H1 (cell line): ENCODE data around the gene ITGB7. TPM values are rescaled to one million over a fixed set of nuclear protein-coding genes. Genes with fewer than 3 reads are reported as not detected.

ENCODE experiments used
- CTCF ChIA-PET: fragments of 300-600 bp; sonication (Branson Sonifier 250); formaldehyde crosslinking; loops from one replicate; lab custom pipeline; 2021; ENCODE audit not compliant: partially characterized antibody; lab: Charles Lee
- POLR2A ChIA-PET: fragments of 300-600 bp; sonication (Branson Sonifier 250); formaldehyde crosslinking; loops from one replicate; lab custom pipeline; 2021; ENCODE audit warnings: inconsistent platforms; ENCODE audit not compliant: partially characterized antibody; lab: Charles Lee
- DNase-seq, 2 experiments: peaks; one replicate each; pipeline versions ENCODE4 v3.0.0 to v3.0.0-alpha.2; 2010 to 2022; ENCODE audit warnings: low spot score in 2 of 2, low read depth in 1 of 2, mixed read lengths in 1 of 2
- FAIRE-seq: peaks from 2 replicates; lab custom pipeline; 2011; peaks lifted over from hg19 to GRCh38; lab: Jason Lieb, UNC
- H2AFZ ChIP-seq: 2 replicates; pipeline ENCODE4 v1.8.1; 2012; ENCODE audit warnings: low read length, inconsistent platforms
- H2AK5ac ChIP-seq: 2 replicates; pipeline ENCODE4 v1.6.1; 2013; ENCODE audit warnings: low read depth, low read length
- H2BK120ac ChIP-seq: replicated peaks from 2 replicates; pipeline ENCODE3; 2013; ENCODE audit warnings: low read depth, low read length, inconsistent platforms
- H2BK12ac ChIP-seq: 2 replicates; pipeline ENCODE4 v1.6.1; 2013; ENCODE audit warnings: low read depth, low read length
- H2BK15ac ChIP-seq: 2 replicates; pipeline ENCODE4 v1.6.1; 2013; ENCODE audit warnings: low read length
- H2BK20ac ChIP-seq: 2 replicates; pipeline ENCODE4 v1.6.1; 2013; ENCODE audit warnings: low read length
- H2BK5ac ChIP-seq: 2 replicates; pipeline ENCODE4 v1.6.1; 2013; ENCODE audit warnings: low read depth, low read length
- H3K14ac ChIP-seq: 2 replicates; pipeline ENCODE4 v1.6.1; 2013; ENCODE audit warnings: inconsistent platforms; ENCODE audit not compliant: insufficient read length
- H3K18ac ChIP-seq: 2 replicates; pipeline ENCODE4 v1.6.1; 2013; ENCODE audit warnings: low read length; ENCODE audit errors: extremely low read depth
- H3K23ac ChIP-seq: 2 replicates; pipeline ENCODE4 v1.6.1; 2013; ENCODE audit warnings: inconsistent platforms; ENCODE audit not compliant: insufficient read length
- H3K23me2 ChIP-seq: 2 replicates; pipeline ENCODE4 v1.6.1; 2013; ENCODE audit warnings: low read depth, low read length
- H3K27ac ChIP-seq: 2 replicates; pipeline ENCODE4 v1.6.1; 2011; ENCODE audit warnings: low read depth, low read length, inconsistent platforms
- H3K27me3 ChIP-seq, 4 experiments: replicated peaks in 1 of 4; 1 replicate in 1 of 4; 2 replicates in 3 of 4; pipeline versions ENCODE4 v1.6.1 to v1.8.1; 2011 to 2013; ENCODE audit warnings: low read length in 3 of 4, mild to moderate bottlenecking in 3 of 4, inconsistent platforms in 2 of 4, mixed read lengths in 2 of 4, moderate library complexity in 1 of 4; ENCODE audit not compliant: control insufficient read depth in 3 of 4, insufficient read depth in 3 of 4; ENCODE audit errors: extremely low read depth in 1 of 4
- H3K36me3 ChIP-seq, 4 experiments: 2 replicates each; pipeline versions ENCODE4 v1.6.1 to v1.8.1; 2011 to 2013; ENCODE audit warnings: mild to moderate bottlenecking in 4 of 4, low read length in 3 of 4, moderate library complexity in 2 of 4, control low read depth in 1 of 4, inconsistent platforms in 1 of 4; ENCODE audit not compliant: insufficient read depth in 4 of 4, control insufficient read depth in 2 of 4
- H3K4ac ChIP-seq: replicated peaks from 2 replicates; pipeline ENCODE3; 2013; ENCODE audit warnings: low read length, low read depth, mixed read lengths, inconsistent platforms; ENCODE audit not compliant: insufficient read length
- H3K4me1 ChIP-seq, 4 experiments: replicated peaks in 1 of 4; 1 replicate in 1 of 4; 2 replicates in 3 of 4; pipeline versions ENCODE4 v1.6.1 to v1.8.1; 2011 to 2013; ENCODE audit warnings: low read length in 3 of 4, inconsistent platforms in 2 of 4, mixed read lengths in 1 of 4; ENCODE audit not compliant: insufficient read depth in 4 of 4, control insufficient read depth in 3 of 4
- H3K4me2 ChIP-seq, 2 experiments: 2 replicates each; pipeline versions ENCODE4 v1.6.1 to v1.8.1; 2011 to 2013; ENCODE audit warnings: low read depth in 2 of 2, low read length in 2 of 2, control low read depth in 1 of 2, inconsistent platforms in 1 of 2, mild to moderate bottlenecking in 1 of 2; ENCODE audit not compliant: insufficient read depth in 1 of 2
- H3K4me3 ChIP-seq, 4 experiments: fragments of 200-600, 300-600 bp in 1 of 4; sonication (generic), shearing (Covaris generic), sonication (Bioruptor Twin) in 1 of 4; 2 replicates each; pipeline versions ENCODE4 v1.5.1 to v1.8.1; 2011 to 2016; ENCODE audit warnings: low read length in 4 of 4, low read depth in 3 of 4, control low read depth in 2 of 4, inconsistent platforms in 2 of 4, mild to moderate bottlenecking in 2 of 4, mixed read lengths in 1 of 4, moderate library complexity in 1 of 4; ENCODE audit not compliant: insufficient read depth in 2 of 4; ENCODE audit errors: extremely low read depth in 1 of 4
- H3K56ac ChIP-seq: replicated peaks from 2 replicates; pipeline ENCODE3; 2013; ENCODE audit warnings: low read depth, mild to moderate bottlenecking, mixed read lengths, low read length, inconsistent platforms; ENCODE audit not compliant: insufficient read length
- H3K79me1 ChIP-seq: 2 replicates; pipeline ENCODE4 v1.6.1; 2013; ENCODE audit warnings: low read depth, low read length, control low read depth
- H3K79me2 ChIP-seq, 2 experiments: 2 replicates each; pipeline versions ENCODE4 v1.6.1 to v1.8.1; 2012 to 2013; ENCODE audit warnings: low read length in 2 of 2, mild to moderate bottlenecking in 2 of 2, inconsistent platforms in 1 of 2; ENCODE audit not compliant: insufficient read depth in 2 of 2, control insufficient read depth in 1 of 2
- H3K9ac ChIP-seq, 4 experiments: replicated peaks in 1 of 4; 1 replicate in 1 of 4; 2 replicates in 3 of 4; pipeline versions ENCODE4 v1.6.1 to v1.8.1; 2011 to 2013; ENCODE audit warnings: low read depth in 3 of 4, low read length in 3 of 4, control low read depth in 2 of 4, mild to moderate bottlenecking in 2 of 4, moderate library complexity in 2 of 4, inconsistent platforms in 1 of 4; ENCODE audit errors: extremely low read depth in 1 of 4
- H3K9me3 ChIP-seq, 2 experiments: 2 replicates each; pipeline versions ENCODE4 v1.6.1 to v1.8.1; 2012 to 2013; ENCODE audit warnings: mild to moderate bottlenecking in 2 of 2, moderate library complexity in 2 of 2, control low read depth in 1 of 2, inconsistent platforms in 1 of 2, low read depth in 1 of 2, low read length in 1 of 2, mixed read lengths in 1 of 2; ENCODE audit not compliant: insufficient read depth in 2 of 2
- H4K20me1 ChIP-seq, 2 experiments: replicated peaks in 1 of 2; 2 replicates each; pipeline versions ENCODE3 to v1.8.1; 2011 to 2013; ENCODE audit warnings: inconsistent platforms in 2 of 2, low read length in 2 of 2, mild to moderate bottlenecking in 1 of 2; ENCODE audit not compliant: insufficient read depth in 2 of 2, control insufficient read depth in 1 of 2
- H4K5ac ChIP-seq: 2 replicates; pipeline ENCODE4 v1.6.1; 2013; ENCODE audit warnings: low read length, low read depth, mixed read lengths, inconsistent platforms; ENCODE audit not compliant: insufficient read length
- H4K8ac ChIP-seq: 2 replicates; pipeline ENCODE4 v1.8.0; 2013; ENCODE audit warnings: mild to moderate bottlenecking, moderate library complexity, low read length, inconsistent platforms; ENCODE audit not compliant: insufficient read depth; ENCODE audit errors: extremely low read depth
- H4K91ac ChIP-seq: replicated peaks from 2 replicates; pipeline ENCODE3; 2013; ENCODE audit warnings: low read length, mixed read lengths, inconsistent platforms; ENCODE audit not compliant: insufficient read length
- ASH2L ChIP-seq: fragments of 200-600, 300-600 bp; sonication (generic); IDR thresholded peaks from one replicate; pipeline ENCODE4 v1.7.1; 2017; ENCODE audit warnings: low read length
- CTBP2 ChIP-seq: IDR thresholded peaks from 2 replicates; pipeline ENCODE4 v1.7.0; 2011; ENCODE audit warnings: borderline replicate concordance, mild to moderate bottlenecking, moderate library complexity, mixed read lengths, low read length; ENCODE audit not compliant: insufficient read depth, insufficient read length
- POLR2A ChIP-seq, 2 experiments: IDR thresholded peaks; 1 replicate in 1 of 2; 2 replicates in 1 of 2; pipeline ENCODE4 v1.6.1; 2011; ENCODE audit warnings: low read depth in 2 of 2, low read length in 2 of 2, mild to moderate bottlenecking in 2 of 2; ENCODE audit errors: control extremely low read depth in 1 of 2
- POLR2AphosphoS5 ChIP-seq: IDR thresholded peaks from 2 replicates; pipeline ENCODE4 v1.6.1; 2011; ENCODE audit warnings: low read depth, low read length
- POU5F1 ChIP-seq: IDR thresholded peaks from 2 replicates; pipeline ENCODE4 v1.6.1; 2011; ENCODE audit warnings: low read depth, mild to moderate bottlenecking, low read length, moderate library complexity
- RNF2 ChIP-seq: fragments of 200-900, 300-1000 bp; sonication (generic); IDR thresholded peaks from 2 replicates; pipeline ENCODE4 v1.7.1; 2016; ENCODE audit warnings: borderline replicate concordance, low read depth, mild to moderate bottlenecking, antibody characterized with exemption, low read length; ENCODE audit not compliant: poor library complexity, severe bottlenecking; ENCODE audit errors: missing control alignments
- RXRA ChIP-seq: IDR thresholded peaks from 2 replicates; pipeline ENCODE4 v1.6.1; 2011; ENCODE audit warnings: low read depth, mild to moderate bottlenecking, low read length, moderate library complexity; ENCODE audit not compliant: insufficient read depth
- SAP30 ChIP-seq: fragments of 300-600 bp; sonication (generic); IDR thresholded peaks from 2 replicates; pipeline ENCODE4 v1.7.1; 2012; ENCODE audit warnings: low read length, moderate library complexity, mild to moderate bottlenecking, inconsistent platforms; ENCODE audit not compliant: insufficient read depth, insufficient replicate concordance
- SIN3A ChIP-seq, 2 experiments: IDR thresholded peaks in 1 of 2; conservative IDR thresholded peaks in 1 of 2; 2 replicates each; pipeline ENCODE4 v1.6.1; 2011 to 2012; ENCODE audit warnings: low read length in 2 of 2, improper control_type of control experiment in 1 of 2, low read depth in 1 of 2, mild to moderate bottlenecking in 1 of 2
- SRF ChIP-seq: IDR thresholded peaks from 2 replicates; pipeline ENCODE4 v1.6.1; 2011; ENCODE audit warnings: mild to moderate bottlenecking, low read depth, low read length, moderate library complexity
- TBP ChIP-seq: IDR thresholded peaks from 2 replicates; pipeline ENCODE4 v1.6.1; 2011; ENCODE audit warnings: low read depth, low read length, improper control_type of control experiment
- TEAD4 ChIP-seq: IDR thresholded peaks from 2 replicates; pipeline ENCODE4 v1.6.1; 2012; ENCODE audit warnings: low read depth, low read length, inconsistent platforms, mixed read lengths
- WGBS, 2 experiments: shearing (Covaris generic) in 1 of 2; methylation state at CpG; one replicate each; pipeline versions ENCODE4 v1.1.6 to v1.1.7; 2013 to 2015; ENCODE audit warnings: low lambda C conversion rate in 2 of 2, mixed read lengths in 2 of 2, inconsistent platforms in 1 of 2, low coverage in 1 of 2, missing lambda C conversion rate in 1 of 2; ENCODE audit not compliant: insufficient replicate concordance in 2 of 2, insufficient coverage in 1 of 2, insufficient read length in 1 of 2; ENCODE audit errors: extremely low coverage in 1 of 2, missing lambda C conversion rate in 1 of 2; 5-methylcytosine and 5-hydroxymethylcytosine counted together
- polyA plus RNA-seq, 7 experiments: library from polyadenylated mRNA; depleted of rRNA in 3 of 7; stranded (reverse) in 5 of 7; unstranded in 2 of 7; fragments of >200 nt in 5 of 7; fragments of 200-250 nt in 2 of 7; gene quantifications; 1 replicate in 5 of 7; 2 replicates in 1 of 7; 4 replicates in 1 of 7; pipeline versions ENCODE4 v1.2.1 to v1.2.3, GENCODE V29; 2011 to 2013; ENCODE audit warnings: missing spikeins in 2 of 7, mixed read lengths in 2 of 7
- total RNA-seq: library from RNA; stranded (reverse); fragmentation: NEBNext Ultra II Directional; extraction: Animal tissue kit (Norgen Biotek cat#: 25700); gene quantifications from 2 replicates; pipeline ENCODE4 v1.2.1, GENCODE V29; 2021

ITGB7 gene
- total and polyA plus RNA-seq, 2 of the 8 experiments (the other 6 are each of a cell fraction or from before 2014, with no cell fraction given), result 0.35 to 0.54 TPM

DNA sequence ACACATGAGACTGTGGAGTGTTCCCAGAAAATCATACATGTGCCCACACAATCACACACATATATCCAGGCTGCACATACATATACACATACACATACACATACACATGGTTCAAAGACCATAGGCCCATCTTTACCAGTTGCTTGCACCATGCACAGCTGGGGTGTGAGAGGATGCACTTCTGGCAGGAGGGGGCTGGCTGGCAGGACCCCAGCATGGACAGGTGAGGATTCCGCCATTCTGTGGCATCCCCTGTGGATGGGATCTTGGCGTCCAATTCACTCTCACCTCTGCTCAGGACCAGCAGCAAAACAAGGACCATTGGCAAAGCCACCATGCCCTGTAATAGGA, 7.0 kb downstream of the ITGB7 start:
- Histone ChIP-seq H3K27me3 (peaks cover 2 to 29% (median 17%) of the 10 kb centered on the region in 4 experiments), H3K79me1 (no peaks in the 10 kb centered on the region), H3K4me3 (no peak overlapping the region), H2BK15ac (no peak overlapping the region), H3K56ac (no peak overlapping the region), H3K14ac (no peak overlapping the region), H3K18ac (no peak overlapping the region), H3K9me3 (no peaks in the 10 kb centered on the region), H4K8ac (no peak overlapping the region), H2BK5ac (no peak overlapping the region), H4K91ac (no peak overlapping the region), H3K9ac (no peak overlapping the region), H3K4ac (no peak overlapping the region), H3K27ac (no peak overlapping the region), H3K36me3 (no peaks in the 10 kb centered on the region), H2AK5ac (no peak overlapping the region), H3K4me2 (no peak overlapping the region), H2BK20ac (no peak overlapping the region), H4K20me1 (no peaks in the 10 kb centered on the region), H2BK120ac (no peak overlapping the region), H3K23me2 (peaks cover 2% of the 10 kb centered on the region; the same call in 1 of the 2 replicates), H3K4me1 (no peaks in the 10 kb centered on the region; a peak in 1 of 7 replicates), H2AFZ (no peak overlapping the region), H2BK12ac (no peak overlapping the region), H4K5ac (no peak overlapping the region), H3K23ac (no peak overlapping the region), H3K79me2 (no peaks in the 10 kb centered on the region)
- POLR2A ChIA-PET, result interaction anchor here (1.2 to 1.8 kb wide), 5 partner anchors 12 to 69 kb away, joined by 3 to 5 read pairs (median 4); no protein-coding TSS in a partner anchor
- WGBS, 2 experiments, result 90% methylated on average over 2 of the region's 2 CpGs; no CpG with 5 or more reads in 1 of the 2 experiments
- TF ChIP-seq SIN3A (conservative IDR thresholded peaks at IDR 0.05 in 1 of 2, IDR thresholded peaks at IDR 0.05 in 1 of 2; ENCODE audit: low read depth in 1 of 2, low read length in 2 of 2) (no peak), TBP (no peak), POU5F1 (no peak), CTBP2 (no peak), SRF (no peak), POLR2AphosphoS5 (no peak), RXRA (no peak), POLR2A (IDR thresholded peaks at IDR 0.05; ENCODE audit: control extremely low read depth in 1 of 2, low read depth in 2 of 2, low read length in 2 of 2) (no peak), ASH2L (no peak), TEAD4 (no peak), RNF2 (no peak), SAP30 (no peak)
- CTCF ChIA-PET, result interaction anchor here (0.8 to 12.9 kb wide), 11 partner anchors 13 to 149 kb away, joined by 3 to 198 read pairs (median 4); partner anchors contain the start of genes AAAS, CSAD, ITGB7 and ZNF740
- no peak for FAIRE-seq
- DNase-seq, result no peak
